GM12891 (cell line): ENCODE measurements around the gene MFSD6L.

Experiments used
- POLR2A ChIP-seq: IDR thresholded peaks from 2 replicates; pipeline ENCODE4 v1.6.1; 2011; ENCODE audit warnings: low read depth, low read length, control low read depth
- POLR2AphosphoS5 ChIP-seq: IDR thresholded peaks from 2 replicates; pipeline ENCODE4 v1.6.1; 2011; ENCODE audit warnings: low read depth, low read length, control low read depth
- TAF1 ChIP-seq: IDR thresholded peaks from 2 replicates; pipeline ENCODE4 v1.6.1; 2011; ENCODE audit warnings: low read depth, low read length, control low read depth

- TF ChIP-seq POLR2A, result no peak
- TF ChIP-seq TAF1, result no peak
- no peak for TF ChIP-seq POLR2AphosphoS5
Observed at GRCh38 chr17:8753136-8753975, 45.8 kb downstream of the MFSD6L start.
